ENCODE measurements around the gene NUDT8.
"Not testable (repeated sequence)": the region's sequence is repeated elsewhere in the genome, so short reads cannot be mapped to it uniquely, and the experiment has no call there.

Gene NUDT8

GRCh38 chr11:67642173-67643120 is 12.7 kb upstream of the NUDT8 start:
- DNase-seq (ENCODE audit: low read depth in 2 of 2, low spot score in 1 of 2) = no peak

DNA sequence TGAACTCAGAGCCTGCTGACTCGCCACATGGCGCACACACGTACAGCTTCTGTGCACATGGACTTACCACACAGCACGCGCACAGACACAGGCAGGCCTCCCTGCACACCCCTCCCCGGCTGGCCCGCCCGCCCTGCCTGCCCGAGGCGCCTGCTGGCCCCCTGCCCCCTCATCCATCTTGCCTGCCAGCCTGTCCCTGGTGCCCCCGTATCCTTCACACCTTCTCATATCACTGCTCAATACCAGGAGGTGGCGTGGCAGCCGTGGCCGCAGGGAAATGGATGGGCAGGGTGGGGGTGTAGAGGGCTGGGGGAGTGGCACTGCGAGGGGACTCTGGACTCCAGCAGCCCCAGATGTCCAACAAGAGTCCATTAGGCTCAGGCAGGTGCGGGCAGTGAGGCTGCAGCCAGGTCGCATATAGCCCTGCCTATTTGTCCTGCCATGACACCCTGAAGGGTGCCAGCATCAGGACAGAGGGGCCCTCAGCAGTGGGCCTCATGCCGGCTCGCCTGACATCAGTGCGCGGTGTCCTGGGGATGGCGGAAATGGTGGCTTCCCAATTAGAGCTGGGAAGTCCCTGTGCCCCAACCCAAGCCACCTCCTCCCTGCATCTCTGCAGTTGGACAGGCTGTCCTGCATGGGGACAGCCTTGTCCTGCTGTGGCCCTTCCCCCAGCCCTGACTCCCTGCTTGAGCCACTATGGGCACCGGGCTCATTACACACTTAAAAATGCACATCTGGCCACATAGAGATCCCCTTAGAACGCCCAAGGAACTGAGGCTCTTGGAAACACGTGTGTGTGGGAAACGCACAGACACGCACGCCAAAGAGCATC is 11.8 kb upstream of the NUDT8 start:
- DNase-seq (ENCODE audit: low read depth in 2 of 2, low spot score in 1 of 2) = no peak

DNA sequence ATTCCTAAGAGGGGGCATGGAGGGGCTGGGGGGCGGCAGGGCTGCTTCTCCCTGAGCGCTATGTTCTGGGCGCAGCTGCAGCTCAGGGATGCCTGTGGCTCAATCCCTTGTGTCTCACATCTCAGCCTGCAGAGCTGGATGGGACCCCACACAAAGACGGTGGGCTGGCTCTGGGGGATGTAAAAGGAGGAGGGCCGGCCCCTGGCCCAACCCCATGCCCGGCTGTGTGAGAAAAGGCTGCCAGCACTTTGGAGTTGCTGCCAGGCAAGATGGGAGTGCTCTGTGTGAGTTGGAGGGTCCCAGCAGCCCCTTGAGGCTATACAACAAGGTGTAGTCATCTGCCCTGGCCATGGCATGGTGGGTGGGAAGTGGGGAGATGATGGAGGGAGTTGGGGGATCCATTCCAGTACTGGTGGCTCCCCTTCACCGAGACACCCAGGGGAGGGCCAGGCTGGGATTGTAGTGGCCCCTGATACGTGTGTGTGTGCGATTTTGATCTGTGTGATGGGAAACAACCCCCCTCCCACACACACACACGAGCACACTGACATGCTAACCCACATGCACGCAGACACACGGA is 11.1 kb upstream of the NUDT8 start:
- DNase-seq (ENCODE audit: low read depth in 2 of 2, low spot score in 1 of 2) = no peak

DNA sequence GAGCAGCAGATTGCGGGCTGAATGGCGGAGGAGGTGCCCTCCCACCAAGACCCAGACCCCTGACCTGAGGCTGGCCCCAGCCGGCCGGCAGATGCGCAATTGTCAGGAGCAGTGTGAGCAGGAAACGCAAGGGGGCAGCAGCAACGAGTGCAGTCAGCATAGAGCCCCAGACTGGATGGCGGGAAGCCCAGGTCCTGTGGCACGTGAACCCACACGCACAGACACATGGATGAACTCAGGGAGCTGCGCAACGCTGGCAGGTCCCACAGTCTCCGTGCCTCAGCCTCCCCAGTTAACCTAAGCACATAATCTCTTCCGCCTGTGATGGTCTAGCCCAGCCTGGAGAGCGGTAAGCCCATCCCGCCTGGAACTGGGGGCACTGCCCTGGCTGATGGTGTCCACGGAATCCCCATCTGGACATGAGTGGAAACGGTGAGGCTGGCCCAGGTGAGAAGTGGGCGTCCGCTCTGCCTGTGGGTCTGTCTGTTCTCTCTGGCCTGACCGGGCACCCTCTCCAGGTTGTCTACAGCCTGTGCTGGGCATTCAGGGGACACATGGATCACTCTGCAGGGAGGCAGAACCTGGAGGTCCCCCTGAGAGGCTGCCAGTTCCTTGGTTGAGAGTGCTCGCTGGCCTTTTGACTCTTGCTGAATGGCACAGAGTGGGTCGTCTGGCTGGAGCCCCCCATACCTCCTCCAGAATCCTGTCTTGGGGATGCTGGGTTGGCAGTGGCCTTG is 10.5 kb upstream of the NUDT8 start:
- no peak for DNase-seq (ENCODE audit: low read depth in 2 of 2, low spot score in 1 of 2)

GRCh38 chr11:67639438-67639859 is 9.7 kb upstream of the NUDT8 start, which contains the start of gene TBX10:
Gene TBX10, minus strand, starts transcription at chr11:67639763. Its CDS starts 291 bp downstream, at chr11:67639472.
- no peak for DNase-seq (ENCODE audit: low read depth in 2 of 2, low spot score in 1 of 2)

GRCh38 chr11:67638535-67639437 is 9.0 kb upstream of the NUDT8 start:
- no peak for DNase-seq (ENCODE audit: low read depth in 2 of 2, low spot score in 1 of 2)

DNA sequence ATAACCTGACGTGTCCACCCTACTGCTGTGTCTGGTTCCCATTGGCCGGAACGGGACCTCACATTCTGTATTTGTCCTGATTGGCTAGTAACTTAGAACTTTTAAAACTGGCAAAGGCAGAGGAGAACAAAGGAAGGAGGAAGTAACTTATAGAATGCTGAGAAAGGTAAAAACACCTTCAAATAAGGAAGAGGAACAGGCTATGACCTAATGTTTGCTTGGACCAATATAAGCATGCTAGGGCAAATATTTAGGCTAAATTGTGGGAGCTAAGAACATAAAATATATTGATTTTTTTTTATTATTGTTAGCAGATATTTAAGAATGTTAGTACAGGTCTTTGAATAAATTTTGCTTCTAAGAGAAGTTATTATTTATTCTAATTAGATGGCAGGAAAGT is 7.7 kb upstream of the NUDT8 start:
- DNase-seq (ENCODE audit: low read depth in 2 of 2, low spot score in 1 of 2) = not testable (repeated sequence)

- DNase-seq (ENCODE audit: low read depth in 2 of 2, low spot score in 1 of 2) = no peak
Observed at GRCh38 chr11:67636962-67637361, 7.2 kb upstream of the NUDT8 start.

- DNase-seq (ENCODE audit: low read depth in 2 of 2, low spot score in 1 of 2) = no peak
Observed at GRCh38 chr11:67635231-67635521, 5.4 kb upstream of the NUDT8 start.

GRCh38 chr11:67634366-67635230 is 4.9 kb upstream of the NUDT8 start:
- DNase-seq (ENCODE audit: low read depth in 2 of 2, low spot score in 1 of 2) = no peak

- DNase-seq (ENCODE audit: low read depth in 2 of 2, low spot score in 1 of 2) = no peak
Observed at GRCh38 chr11:67633758-67634365, 4.1 kb upstream of the NUDT8 start.

DNA sequence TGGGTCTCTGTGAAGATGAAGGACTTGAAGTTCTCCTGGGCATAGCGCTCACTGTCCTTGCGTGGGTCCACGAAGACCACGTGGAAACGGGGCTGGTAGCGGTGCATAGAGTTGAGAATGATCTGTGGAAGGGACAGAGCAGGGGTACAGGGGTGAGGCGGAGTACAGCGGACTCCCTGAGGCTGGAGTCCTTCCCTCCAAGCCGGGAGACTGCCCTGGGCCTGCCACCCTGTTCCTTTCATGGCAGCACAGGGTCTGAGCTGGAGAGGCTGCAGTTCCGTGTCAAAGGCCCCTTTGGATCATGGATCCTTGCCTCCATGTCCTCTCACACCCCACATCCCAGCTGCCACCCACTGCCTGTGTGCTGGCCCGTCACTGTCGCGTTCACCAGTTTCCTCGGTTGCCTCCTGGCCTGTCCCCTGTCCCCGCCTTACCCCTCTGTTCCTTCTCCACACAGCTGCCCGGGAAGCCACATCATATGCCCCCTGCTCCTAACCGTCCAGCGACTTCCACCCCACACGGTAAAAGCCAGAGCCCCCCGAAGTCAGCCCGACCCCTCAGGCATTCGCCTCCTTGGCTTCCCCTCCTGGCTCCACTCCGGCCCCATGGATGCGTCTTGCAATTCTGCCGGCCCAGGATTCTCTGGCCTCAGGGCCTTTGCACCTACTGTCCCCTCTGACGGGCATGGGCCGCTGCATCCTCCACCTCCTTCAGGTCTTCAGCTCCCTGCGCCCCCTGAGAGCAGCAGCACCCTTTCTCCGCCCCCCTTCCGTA is 3.4 kb upstream of the NUDT8 start:
- no peak for DNase-seq (ENCODE audit: low read depth in 2 of 2, low spot score in 1 of 2)

GRCh38 chr11:67632175-67632981 is 2.6 kb upstream of the NUDT8 start:
- no peak for DNase-seq (ENCODE audit: low read depth in 2 of 2, low spot score in 1 of 2)

DNA sequence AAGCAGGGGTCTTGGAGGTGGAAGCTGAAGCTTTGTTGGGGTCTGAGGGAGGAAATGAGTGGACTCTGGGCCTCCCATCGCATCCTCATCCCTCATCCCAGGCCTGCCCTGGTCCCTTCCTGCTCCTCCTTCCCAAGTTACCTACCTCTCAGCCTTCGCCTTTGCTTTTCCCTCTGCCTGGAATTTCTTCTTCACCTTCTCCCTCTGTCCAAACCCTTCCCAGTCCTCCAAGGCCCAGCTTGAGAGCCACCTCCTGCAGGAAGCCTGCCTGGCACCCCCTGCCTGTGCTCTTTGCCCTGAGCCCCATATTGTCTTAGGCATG is 2.1 kb upstream of the NUDT8 start:
- DNase-seq (ENCODE audit: low read depth in 2 of 2, low spot score in 1 of 2) = no peak

- no peak for DNase-seq (ENCODE audit: low read depth in 2 of 2, low spot score in 1 of 2)
Observed at GRCh38 chr11:67631411-67631810, 1.7 kb upstream of the NUDT8 start.

DNA sequence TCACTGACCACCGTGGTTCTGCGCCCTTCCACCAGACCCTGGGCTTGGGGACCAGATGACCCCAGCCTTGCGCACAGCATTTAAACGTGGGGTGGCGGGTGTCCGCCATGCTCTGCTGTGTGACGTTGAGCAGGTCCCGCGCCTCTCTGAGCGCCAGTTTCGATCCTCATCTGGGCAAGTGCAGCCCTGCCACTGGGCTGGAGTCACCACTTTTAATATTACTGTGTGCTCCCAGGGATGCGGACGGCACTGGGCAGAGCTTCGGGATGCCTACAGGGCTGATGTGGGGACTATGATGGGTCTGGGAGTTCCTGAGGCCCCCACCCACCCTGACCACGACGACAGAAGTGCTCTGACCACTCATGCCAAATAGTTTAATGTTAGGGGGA is 1.2 kb upstream of the NUDT8 start:
- no peak for DNase-seq (ENCODE audit: low read depth in 2 of 2, low spot score in 1 of 2)

GRCh38 chr11:67630228-67630942 is 648 bp upstream of the NUDT8 start:
- DNase-seq (ENCODE audit: low read depth in 2 of 2, low spot score in 1 of 2) = peak; percentile 94

Data from stimulated activated CD8-positive, alpha-beta memory T cell treated with anti-CD3 and anti-CD28 coated beads, Interleukin-4, amount 100 ng/mL, for 4 hours (primary cell).